GM21529 (cell line): ENCODE data around the gene PON2.

Experiments used
- ATAC-seq: cut with Tn5 transposase; IDR thresholded peaks from one replicate; pipeline ENCODE4 v1.9.1; 2021; ENCODE audit not compliant: unreplicated experiment

The PON2 gene

GRCh38 chr7:95446618-95447017 lies 11.8 kb upstream of the PON2 start:
- no peak for ATAC-seq

GRCh38 chr7:95444796-95445195 lies 10.0 kb upstream of the PON2 start:
- ATAC-seq = no peak

- ATAC-seq = no peak
Observed at GRCh38 chr7:95441042-95441823, 6.4 kb upstream of the PON2 start.

- no peak for ATAC-seq
Observed at GRCh38 chr7:95440394-95441038, 5.7 kb upstream of the PON2 start.

GRCh38 chr7:95436407-95436806 lies 1.6 kb upstream of the PON2 start:
- no peak for ATAC-seq

- no peak for ATAC-seq
Observed at GRCh38 chr7:95435422-95435780, 573 bp upstream of the PON2 start.

- ATAC-seq = no peak
Observed at GRCh38 chr7:95433952-95434556, 774 bp downstream of the PON2 start.

GRCh38 chr7:95433129-95433528 lies 1.7 kb downstream of the PON2 start:
- no peak for ATAC-seq

- no peak for ATAC-seq
Observed at GRCh38 chr7:95432606-95433005, 2.2 kb downstream of the PON2 start.

GRCh38 chr7:95430864-95431263 lies 4.0 kb downstream of the PON2 start:
- ATAC-seq = no peak

- ATAC-seq = no peak
Observed at GRCh38 chr7:95429241-95429990, 5.4 kb downstream of the PON2 start.

- no peak for ATAC-seq
Observed at GRCh38 chr7:95427914-95428516, 6.8 kb downstream of the PON2 start.

- ATAC-seq = no peak
Observed at GRCh38 chr7:95427166-95427565, 7.7 kb downstream of the PON2 start.

GRCh38 chr7:95425694-95426093 lies 9.1 kb downstream of the PON2 start:
- ATAC-seq = no peak

- ATAC-seq = no peak
Observed at GRCh38 chr7:95424716-95425115, 10.1 kb downstream of the PON2 start.

- no peak for ATAC-seq
Observed at GRCh38 chr7:95421847-95422444, 12.9 kb downstream of the PON2 start.

GRCh38 chr7:95421000-95421846 lies 13.6 kb downstream of the PON2 start:
- ATAC-seq = no peak

GRCh38 chr7:95412075-95412474 lies 22.8 kb downstream of the PON2 start:
- ATAC-seq = no peak

GRCh38 chr7:95411666-95412065 lies 23.2 kb downstream of the PON2 start:
- ATAC-seq = no peak

- no peak for ATAC-seq
Observed at GRCh38 chr7:95411036-95411435, 23.8 kb downstream of the PON2 start.
